Activated gamma-delta T cell treated with anti-CD3 and anti-CD28 coated beads, Interleukin-2, amount 50 U/mL, for 16 hours (primary cell): ENCODE results near the gene PERM1.
"Not testable (repeated sequence)": the region's sequence is repeated elsewhere in the genome, so short reads cannot be mapped to it uniquely, and the experiment has no call there.

ENCODE experiments used
- DNase-seq: peaks from one replicate; pipeline ENCODE4 v3.0.0-alpha.2; 2020; ENCODE audit warnings: low read depth

Gene PERM1

DNA sequence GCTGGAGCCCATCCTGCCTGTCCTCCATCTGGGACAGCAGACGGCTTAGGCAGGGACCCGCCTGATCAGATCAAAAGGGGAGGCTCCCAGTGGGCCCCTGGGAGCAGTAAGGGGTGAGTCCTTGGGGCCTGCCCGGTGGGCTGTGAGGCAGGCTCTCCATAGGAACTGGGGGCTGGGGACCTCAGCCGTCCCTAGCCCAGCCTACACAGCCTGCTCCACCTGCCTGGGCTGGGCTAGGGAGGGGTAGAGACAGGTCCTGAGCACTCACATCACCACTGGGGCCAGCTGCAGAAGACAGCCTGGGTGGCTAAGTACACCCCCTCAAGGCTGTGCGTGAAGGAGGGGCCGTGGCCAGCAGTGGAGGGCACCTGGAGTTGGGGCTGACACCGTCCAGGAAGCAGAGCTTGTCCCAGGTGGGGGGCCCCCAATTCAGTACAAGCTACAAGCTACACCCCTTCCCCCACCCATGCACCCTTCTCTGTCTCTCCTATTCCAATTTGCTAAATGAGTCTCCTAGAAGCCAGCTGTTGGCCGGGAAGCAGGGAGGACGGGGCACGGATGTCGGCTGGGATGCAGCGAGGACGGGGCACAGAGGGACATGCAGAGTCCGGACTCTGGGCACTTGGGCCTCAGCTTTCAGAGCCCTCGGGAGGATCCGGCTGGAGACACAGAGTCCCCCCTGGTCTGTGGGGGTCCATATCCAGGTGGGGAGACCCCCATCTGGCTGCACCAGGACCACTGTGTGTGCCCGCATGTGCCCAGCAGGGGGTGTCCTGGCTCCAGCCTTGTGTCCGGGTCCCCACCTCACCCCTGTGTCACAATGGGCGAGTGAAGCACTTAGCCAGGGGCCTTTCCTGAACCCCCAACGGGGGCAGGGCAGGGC, 33.1 kb upstream of the PERM1 start:
- no peak for DNase-seq

DNA sequence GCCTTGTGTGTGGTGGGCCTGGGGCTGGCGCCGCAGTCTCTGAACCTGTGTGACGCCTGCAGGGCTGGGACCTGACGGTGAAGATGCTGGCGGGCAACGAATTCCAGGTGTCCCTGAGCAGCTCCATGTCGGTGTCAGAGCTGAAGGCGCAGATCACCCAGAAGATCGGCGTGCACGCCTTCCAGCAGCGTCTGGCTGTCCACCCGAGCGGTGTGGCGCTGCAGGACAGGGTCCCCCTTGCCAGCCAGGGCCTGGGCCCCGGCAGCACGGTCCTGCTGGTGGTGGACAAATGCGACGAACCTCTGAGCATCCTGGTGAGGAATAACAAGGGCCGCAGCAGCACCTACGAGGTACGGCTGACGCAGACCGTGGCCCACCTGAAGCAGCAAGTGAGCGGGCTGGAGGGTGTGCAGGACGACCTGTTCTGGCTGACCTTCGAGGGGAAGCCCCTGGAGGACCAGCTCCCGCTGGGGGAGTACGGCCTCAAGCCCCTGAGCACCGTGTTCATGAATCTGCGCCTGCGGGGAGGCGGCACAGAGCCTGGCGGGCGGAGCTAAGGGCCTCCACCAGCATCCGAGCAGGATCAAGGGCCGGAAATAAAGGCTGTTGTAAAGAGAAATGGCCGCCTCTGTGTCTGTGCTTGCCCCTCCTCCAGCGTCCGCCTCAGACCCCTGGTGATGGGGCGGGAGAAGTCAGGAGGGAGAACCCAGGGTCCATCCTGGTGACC, 32.2 kb upstream of the PERM1 start:
- no peak for DNase-seq

DNA sequence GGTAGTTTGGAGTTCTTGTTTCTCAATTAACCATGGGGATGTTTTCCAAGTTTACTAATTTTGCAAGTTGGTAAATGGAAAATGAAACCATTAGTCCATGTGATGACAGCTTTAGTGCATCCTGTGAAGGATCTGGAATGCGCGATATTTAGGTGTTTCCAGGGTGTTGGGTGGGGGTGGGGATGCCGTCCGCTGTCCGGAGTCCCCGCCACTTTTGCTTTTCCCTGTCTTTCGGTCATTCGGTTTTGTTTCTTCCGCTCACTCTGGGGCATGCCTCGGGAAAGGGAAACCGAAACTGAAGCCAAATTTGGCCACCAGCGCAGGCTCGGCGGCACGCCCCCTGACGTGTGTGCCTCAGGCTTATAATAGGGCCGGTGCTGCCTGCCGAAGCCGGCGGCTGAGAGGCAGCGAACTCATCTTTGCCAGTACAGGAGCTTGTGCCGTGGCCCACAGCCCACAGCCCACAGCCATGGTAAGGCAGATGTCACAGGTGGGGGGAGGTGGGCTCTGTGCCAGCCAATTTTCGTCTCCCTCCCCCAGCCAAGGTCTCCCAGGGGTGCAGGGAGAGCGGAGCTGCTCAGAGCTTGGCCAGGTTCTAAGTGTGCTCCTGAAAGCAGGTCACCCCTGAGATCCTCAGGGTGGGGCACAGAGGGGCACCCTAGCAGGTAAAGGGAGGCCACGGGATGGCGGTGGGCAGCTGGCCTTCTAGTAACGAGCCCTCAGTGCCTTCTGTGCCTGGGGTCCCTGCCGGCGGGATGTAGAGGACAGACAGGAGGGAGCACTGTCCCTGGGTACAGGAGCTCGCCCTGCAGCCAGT, 31.4 kb upstream of the PERM1 start, which contains the start of gene ISG15:
TSS of gene ISG15 (plus strand) at position 393 of the 817 bp plus-strand sequence. CDS start at position 470, 77 bp downstream.
- DNase-seq = peak; percentile 79

DNA sequence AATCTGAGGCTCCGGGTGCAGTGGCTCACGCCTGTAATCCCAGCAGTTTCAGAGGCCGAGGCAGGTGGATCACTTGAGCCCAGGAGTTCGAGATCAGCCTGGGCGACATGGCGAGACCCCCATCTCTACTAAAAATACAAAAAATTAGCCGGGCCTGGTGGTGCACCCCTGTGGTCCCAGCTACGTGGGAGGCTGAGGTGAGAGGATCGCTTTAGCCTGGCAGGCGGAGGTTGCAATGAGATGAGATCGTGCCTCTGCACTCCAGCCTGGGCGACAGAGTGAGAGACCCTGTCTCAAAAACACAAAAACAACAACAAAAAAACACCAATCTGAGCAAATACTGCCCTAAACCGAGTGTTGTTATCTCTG, 30.8 kb upstream of the PERM1 start:
- not testable (repeated sequence) for DNase-seq

DNA sequence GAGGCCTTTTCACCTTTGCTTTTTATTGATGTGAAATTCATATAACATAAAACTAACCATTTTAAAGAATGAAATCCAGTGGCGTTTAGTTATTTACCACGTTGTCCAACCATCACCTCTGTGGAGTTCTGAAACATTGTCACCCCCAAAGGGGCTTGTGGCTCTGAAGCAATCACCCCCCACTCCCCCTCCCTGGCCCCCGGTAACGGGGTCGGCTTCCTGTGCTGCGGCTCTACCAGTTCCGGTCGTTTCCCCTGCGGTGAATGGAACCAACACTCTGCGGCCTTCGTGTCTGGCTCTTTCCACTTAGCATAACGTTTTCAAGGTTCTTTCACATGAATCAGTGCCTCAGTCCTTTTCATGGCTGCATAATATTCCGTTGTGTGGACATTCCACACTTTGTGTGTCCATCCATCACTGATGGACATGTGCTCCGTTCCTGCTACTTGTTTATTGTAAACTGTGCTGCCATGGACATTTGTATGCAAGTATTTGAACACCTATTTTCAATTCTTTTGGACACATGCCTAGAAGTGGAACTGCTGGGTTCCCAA, 29.6 kb upstream of the PERM1 start:
- no peak for DNase-seq

DNA sequence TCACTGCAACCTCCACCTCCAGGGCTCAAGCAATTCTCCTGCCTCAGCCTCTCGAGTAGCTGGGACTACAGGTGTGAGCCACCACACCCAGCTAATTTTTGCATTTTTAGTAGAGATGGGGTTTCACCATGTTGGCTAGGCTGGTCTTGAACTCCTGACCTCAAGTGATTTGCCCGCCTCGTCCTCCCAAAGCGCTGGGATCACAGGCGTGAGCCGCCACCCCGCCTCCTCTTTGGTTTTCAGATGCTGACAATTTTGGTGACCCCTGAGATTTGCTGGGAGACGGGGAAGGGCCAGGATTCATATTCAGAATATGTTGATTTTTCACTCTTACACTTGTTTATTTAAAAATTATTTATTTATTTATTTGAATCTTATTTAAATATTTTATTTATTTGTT, 28.2 kb upstream of the PERM1 start:
- DNase-seq = not testable (repeated sequence)

DNA sequence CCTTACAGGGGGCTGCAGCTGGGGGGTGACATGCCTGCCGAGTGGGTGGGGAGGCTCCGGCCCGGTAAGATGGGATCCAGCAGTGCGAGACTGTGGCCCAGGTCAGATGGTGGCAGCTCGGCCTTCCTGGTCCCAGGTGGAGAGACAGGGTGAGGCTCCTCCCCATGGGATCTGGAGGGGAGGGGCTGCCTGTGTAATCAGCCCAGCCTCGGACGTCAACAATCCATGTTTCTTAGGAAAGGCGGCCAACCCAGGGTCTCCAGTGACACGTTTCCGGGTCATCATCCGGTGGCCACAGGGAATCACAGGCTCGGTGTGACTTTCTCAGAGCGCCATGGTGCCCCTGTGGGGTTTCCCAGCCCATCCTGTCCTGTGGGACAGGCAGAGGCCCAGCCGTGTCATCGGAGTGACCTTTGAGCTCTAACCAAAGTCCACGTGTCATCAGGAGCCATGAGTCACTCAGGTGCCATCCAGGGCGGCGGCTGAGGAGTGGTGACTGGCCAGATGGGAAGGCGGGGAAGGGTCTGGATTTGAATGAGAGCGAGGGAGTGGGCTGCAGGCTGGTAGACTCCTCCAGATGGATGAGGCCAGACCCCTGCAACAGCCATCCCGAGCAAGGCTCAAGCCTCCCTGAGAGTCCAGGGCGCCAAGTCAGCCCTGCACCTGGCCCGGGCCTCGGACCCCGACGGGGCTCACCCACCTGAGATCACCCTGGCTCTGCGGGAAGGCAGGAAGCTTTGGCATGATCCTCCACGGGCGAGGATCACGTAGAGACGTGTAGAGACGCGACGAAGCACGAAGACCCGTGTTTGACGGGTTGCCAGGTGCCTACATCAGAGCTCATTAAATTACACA, 24.6 kb upstream of the PERM1 start:
- no peak for DNase-seq

DNA sequence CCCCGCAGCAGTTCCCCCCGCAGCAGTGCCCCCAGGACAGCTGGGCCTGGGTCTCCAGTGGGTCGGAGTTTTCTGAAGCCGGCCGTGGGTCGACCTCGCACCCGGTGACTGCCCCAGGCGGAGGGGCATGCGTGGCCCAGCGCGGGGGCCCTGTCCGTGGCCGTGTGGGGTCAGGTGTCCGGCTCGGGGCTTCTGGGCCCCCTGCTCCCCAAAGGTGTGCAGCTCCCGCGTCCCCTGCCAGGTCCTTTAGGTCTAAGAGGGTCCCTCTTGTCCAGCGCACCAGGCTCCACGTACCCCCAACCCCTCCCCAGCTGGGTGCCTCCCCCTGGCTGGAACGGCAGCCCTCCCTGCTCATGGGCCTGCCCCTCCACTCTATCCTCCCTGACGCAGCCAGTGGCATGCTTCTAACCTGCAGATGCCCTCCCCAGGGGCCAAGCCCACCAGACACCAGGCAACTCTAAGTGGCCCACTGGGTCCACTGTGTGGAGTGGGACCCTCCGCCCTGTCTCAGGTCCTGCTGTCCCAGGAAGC, 23.9 kb upstream of the PERM1 start:
- no peak for DNase-seq

DNA sequence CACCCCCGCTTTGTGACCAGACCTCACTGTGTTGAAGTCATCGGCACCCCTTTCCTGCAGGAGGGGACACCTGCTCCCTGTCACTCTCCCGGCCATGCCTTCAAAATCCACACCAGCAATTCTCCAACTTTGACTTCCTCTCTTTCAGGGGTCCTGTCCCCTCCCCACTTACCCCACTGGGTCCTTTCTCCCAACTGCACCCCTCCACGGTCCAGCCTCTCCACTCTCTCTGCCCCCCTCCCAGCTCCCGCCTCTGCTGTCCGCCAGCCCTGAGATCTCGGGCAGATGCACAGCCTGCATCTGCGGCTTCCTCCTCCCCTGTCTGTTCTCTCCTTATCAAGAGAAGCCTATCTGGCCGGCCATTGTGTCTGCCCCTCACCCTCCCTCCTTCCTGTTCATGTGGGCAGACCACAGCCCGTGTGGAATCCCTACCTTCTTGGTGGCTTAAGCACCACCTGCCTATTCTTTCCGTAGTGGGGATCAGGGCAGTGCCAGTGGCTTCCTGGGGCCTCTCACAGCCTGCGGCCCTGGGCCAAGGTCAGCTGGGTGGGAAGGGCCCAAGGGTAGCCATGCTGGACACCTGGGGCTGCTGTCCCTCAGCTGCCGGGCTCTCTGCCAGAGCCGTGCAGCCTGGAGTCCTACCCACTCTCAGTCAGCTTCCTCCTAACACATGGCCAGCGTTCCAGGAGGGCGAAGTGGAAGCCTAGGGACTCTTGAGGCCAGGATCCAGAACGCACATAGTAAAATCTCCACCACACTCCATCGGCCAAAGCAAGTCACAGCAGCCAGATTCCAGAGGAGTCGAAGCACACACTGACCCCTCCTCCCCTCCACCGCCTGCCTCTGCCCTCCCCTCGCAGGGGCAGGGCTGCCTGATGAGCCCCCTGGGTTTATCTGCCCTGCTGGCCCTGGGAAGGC, 23.1 kb upstream of the PERM1 start:
- no peak for DNase-seq

DNA sequence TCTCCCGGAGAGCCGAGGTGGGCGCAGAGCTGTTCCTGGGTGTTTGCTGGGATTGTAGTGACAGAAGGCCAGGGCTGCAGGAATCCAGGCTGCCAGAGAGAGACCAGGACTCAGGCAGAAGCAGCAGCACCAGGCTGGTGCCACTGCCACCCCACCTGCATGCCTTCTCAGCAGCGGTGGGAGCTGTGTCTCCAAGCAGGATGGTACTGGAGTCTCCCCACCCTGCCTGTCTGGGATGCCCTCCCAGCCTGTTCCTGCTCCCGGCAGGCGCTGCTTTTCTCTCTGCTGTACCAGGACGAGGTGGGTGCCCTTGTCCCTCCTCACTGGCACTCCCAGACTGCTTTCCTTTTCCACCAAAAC, 22.5 kb upstream of the PERM1 start:
- no peak for DNase-seq

DNA sequence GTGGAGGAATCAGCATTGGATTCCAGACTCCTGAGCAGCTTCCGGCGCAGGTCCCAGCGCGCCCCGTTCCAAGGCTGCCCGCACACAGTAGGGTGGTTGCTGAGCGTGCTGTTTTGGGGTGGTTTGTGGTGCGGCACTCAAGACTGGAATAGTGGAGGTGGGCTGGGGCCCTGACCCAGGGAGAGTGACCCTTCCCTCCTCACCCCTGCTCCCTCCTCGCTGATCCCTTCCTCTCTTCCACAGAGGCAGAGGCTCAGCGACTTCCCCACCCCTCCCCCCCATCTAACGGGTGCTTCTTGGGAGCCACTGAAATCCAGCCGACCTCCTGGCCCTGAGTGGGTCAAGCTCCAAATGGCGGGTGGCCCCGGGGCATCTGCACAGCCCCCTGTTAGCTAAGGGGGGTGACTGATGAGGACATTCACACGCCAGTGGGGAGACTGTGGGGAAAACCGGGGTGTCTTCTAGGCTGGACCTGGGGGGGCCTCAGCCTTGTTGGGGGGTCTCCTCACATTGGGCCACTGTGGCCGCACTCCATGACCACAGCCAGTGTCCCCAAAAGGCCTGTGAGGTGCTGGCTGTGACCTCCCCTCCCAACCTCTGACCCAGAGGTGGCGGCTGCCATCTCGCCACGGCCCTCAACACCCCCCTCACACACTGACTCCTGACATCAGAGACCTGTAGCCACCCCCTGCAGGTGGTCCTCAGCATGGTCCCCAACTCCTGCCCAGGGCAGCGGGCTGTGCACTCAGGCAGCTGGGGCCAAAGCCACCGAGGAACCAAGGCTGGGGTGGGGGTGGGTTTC, 21.9 kb upstream of the PERM1 start:
- DNase-seq = no peak

DNA sequence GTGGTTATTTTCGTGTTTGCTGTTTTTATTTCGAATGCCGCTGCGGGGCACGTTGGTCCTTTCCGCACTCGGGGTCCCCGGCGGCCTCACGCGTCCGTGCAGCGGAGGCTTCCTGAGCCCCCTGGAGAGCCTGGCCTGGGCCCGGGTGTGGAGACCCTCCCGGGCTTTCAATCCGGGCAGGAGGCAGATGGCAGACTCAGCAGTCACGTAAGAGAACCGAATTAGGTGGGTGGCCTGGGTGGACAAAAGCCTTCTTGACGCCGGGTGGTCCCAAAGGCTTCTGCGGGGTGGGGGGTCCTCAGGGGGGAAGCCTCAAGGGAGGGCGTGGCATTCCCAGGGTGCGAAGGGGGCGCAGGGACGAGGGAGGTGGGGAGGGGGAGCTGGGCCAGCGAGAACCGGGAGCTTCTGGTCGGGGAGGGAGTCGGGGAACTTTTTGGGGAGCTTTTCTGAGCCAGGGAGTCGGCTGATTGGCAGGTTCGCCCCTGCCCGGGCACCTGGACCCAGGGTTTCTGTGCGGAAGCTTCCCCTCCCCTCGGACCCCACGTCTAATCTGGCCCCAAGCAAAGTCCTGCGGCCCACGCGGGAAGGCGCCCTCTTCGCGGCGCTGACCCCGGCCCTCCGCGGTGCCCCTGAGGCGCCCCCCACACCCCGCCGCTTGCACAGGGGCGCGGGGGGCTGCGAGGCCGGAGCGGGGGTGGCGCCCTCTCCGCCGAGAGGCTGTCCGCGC, 19.3 kb upstream of the PERM1 start:
- no peak for DNase-seq

DNA sequence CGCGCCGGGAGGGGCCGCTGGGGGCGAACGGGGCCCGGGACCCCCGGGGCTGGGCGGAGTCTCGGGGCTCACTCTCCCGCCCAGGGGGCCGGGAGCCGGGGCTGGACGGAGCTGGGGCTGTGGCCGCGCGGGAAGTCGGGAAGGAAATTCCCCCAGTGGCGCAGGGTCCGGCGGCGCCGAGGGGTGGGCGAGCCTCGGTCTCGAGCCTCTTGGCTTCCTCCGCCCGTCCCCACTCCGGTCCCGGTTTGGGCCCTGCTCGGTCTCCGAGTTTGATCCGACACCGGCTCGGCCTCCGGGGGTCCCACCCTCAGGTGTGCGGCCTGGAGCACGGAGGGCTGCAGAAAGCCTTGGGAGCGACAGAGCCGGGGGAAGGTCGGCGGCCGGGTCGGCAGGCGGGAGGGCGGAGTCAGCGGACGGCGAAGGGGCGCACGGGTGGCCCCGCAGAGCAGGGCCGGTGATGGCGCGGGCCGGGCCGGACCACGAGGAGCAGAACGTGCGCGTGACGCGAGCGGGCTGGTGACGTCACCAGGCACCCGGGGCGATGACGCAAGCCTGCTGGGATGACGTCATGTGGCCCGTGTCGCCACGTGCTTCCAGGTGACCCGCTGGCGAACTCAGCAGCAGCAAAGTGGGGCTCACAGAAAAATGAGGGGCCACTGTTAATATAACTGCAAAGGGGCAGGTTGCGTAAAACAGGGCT, 18.6 kb upstream of the PERM1 start:
- DNase-seq = peak; percentile 44

DNA sequence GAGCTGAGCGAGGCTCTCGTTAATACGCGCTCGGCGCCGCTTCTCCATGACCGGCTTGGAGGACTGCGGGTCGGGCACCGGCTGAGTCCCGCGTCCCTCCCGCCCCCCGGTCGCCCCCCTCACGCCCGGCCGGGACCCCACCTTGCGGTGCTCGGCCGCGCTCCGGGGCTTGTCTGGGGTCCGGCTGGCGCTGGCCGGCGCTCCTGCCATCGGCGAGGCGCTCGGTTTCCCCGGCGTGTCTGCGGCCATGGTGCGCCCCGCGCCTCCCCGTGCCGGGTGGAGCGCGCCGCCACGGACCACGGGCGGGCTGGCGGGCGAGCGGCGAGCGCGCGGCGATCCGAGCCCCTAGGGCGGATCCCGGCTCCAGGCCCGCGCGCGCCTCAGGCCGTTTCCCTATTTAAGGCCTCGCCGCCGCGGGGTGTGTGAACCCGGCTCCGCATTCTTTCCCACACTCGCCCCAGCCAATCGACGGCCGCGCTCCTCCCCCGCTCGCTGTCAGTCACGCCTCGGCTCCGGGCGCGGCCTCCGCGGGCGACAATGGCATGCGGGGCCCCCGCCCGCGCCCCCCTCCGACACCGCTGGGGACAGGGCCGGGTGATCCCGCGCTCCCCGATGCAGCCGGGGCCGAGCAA, 17.9 kb upstream of the PERM1 start, which contains the start of gene HES4:
TSS of gene HES4 (minus strand) at position 373 of the 632 bp plus-strand sequence. CDS start at position 249, 124 bp downstream.
- DNase-seq = peak; percentile 37

DNA sequence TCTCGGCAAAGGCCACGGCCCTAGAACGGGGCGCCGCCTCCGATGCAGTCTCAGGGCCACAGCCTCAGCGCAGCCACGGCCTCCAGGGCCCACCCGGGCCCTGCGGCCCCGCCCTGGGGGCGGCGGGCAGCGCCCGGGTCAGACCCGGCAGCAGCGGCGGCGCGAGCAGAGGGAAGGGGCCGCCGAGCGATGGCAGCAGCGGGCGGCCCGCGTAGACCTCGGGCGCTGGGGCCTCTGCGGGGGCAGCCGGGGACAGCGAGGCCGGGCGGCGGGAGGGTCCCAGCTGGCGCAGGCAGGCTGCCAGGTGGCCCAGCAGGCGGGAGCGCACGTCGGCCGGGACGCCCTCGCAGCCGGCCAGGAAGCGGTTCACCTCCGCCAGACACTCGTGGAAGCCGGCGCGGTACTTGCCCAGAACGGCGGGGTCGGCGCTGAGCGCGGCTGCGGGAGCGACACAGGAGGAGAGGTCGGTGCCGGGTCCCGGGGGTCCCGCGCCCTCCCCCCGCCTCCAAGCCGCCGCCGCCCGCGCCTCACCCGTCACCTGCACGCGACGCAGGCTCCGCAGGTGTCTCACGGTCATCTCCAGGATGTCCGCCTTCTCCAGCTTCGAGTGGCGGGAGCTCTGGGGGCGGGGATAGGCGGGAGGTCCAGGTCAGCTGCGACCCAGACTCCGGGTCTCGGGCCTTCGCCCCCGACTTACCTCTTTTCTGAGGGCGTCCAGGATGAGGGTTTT, 17.3 kb upstream of the PERM1 start:
- no peak for DNase-seq

DNA sequence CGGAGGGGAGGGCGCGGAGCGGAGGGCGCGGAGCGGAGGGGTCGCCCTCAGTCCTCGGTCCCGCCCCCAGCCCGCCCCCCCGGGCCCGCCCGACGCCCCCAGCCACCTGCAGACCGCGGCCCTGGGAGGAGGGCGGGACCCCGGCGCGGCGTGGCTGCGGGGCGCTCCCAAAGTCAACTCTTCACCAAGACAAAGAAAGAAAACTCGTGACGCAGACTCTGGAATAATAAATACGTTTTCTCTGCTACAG, 16.8 kb upstream of the PERM1 start:
- no peak for DNase-seq
